Myocyte (in vitro differentiated cells): ENCODE measurements around the gene MPV17L. TPM values are rescaled to one million over a fixed set of nuclear protein-coding genes. Genes with fewer than 3 reads are reported as not detected.
A peak's percentile ranks its signal among the peaks of the same experiment; 100 is the strongest.
"Not testable (repeated sequence)": the region's sequence is repeated elsewhere in the genome, so short reads cannot be mapped to it uniquely, and the experiment has no call there.

Source experiments
- DNase-seq: peaks from one replicate; pipeline ENCODE4 v3.0.0-alpha.2; 2012; ENCODE audit warnings: low read depth
- polyA plus RNA-seq: library from polyadenylated mRNA; unstranded; fragments of >200 nt; gene quantifications from one replicate; pipeline ENCODE4 v1.2.1, GENCODE V29; 2012; ENCODE audit warnings: missing spikeins
- total RNA-seq: library from RNA; depleted of rRNA; stranded (reverse); fragments of >200 nt; gene quantifications from 2 replicates; pipeline ENCODE4 v1.2.3, GENCODE V29; 2014

The MPV17L gene
- not detected in 2 replicates for total RNA-seq
- not detected for polyA plus RNA-seq

- not testable (repeated sequence) for DNase-seq
Measured at GRCh38 chr16:15395631-15396508, at the start of gene MPV17L. TSS of gene MPV17L (plus strand) at chr16:15395754. CDS start at chr16:15395898, 144 bp downstream.

- DNase-seq, result not testable (repeated sequence)
Measured at GRCh38 chr16:15348721-15349120, 46.8 kb upstream of the MPV17L start.

DNA sequence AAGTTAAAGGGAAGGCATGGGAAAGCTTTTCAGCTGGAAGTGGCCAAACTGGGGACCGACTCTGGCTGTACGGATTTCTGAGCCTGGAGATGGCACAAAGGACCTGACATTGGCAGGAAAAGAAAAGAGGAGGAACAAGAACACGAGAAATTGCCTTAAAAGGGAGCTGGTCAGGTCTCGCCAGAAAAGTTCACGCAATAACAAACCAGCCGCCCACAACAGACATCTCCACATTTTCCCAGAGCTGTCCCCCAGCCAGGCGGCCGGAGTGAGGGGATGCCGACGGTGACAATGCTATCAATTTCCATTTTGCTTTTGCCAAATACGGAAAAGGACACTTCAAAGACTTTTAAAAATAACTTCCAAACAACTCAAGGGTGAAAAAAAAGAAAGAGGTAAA lies 44.3 kb upstream of the MPV17L start:
- DNase-seq, result not testable (repeated sequence)

DNA sequence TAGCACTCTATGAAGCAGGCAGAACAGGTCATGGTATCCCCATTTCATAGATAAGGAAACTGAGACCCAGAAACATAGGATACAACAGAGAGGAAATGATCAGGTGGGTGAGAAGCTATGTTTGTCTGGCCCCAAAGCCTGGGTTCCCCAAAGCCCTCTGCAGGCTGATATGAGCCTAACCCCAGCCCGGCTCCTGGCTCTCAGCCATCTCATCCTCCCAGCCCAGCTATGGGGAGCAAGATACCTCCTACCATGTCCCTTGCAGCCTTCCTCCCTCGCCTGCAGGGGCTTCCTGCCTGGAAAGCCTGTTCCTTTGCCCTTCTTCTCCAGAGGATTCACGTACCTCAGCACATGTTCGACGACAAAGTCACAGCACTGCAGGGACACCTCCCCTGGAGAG lies 43.8 kb upstream of the MPV17L start:
- DNase-seq, result not testable (repeated sequence)

- not testable (repeated sequence) for DNase-seq
Measured at GRCh38 chr16:15352852-15353251, 42.7 kb upstream of the MPV17L start.

- DNase-seq, result not testable (repeated sequence)
Measured at GRCh38 chr16:15354846-15355245, 40.7 kb upstream of the MPV17L start.

GRCh38 chr16:15357495-15357894 lies 38.1 kb upstream of the MPV17L start:
- not testable (repeated sequence) for DNase-seq

- not testable (repeated sequence) for DNase-seq
Measured at GRCh38 chr16:15378194-15378593, 17.4 kb upstream of the MPV17L start, which contains the start of gene NPIPA5. TSS of gene NPIPA5 (minus strand) at chr16:15378294. CDS start at chr16:15378294, 0 bp downstream.

DNA sequence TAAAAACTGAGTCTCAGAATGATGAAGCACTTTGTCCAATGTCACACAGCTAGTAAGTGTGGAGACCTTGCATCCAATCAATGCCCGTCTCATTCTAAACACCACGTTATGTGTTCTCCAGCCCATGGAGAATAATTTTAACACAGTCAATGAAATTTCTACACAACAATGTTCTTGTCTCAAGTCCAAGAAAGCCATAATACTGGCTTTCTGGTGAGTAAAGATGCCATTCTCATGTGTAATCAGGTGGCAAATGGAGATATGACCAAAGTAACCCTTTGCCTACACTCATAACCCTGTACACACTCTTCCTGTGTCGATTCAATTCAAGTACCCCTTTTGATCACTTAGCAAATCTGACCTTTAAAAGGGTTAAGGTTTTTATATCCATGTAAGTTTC lies 12.7 kb upstream of the MPV17L start:
- DNase-seq, result peak; percentile 4

GRCh38 chr16:15388060-15388459 lies 7.5 kb upstream of the MPV17L start:
- DNase-seq, result not testable (repeated sequence)

- DNase-seq, result not testable (repeated sequence)
Measured at GRCh38 chr16:15389916-15390315, 5.6 kb upstream of the MPV17L start.

DNA sequence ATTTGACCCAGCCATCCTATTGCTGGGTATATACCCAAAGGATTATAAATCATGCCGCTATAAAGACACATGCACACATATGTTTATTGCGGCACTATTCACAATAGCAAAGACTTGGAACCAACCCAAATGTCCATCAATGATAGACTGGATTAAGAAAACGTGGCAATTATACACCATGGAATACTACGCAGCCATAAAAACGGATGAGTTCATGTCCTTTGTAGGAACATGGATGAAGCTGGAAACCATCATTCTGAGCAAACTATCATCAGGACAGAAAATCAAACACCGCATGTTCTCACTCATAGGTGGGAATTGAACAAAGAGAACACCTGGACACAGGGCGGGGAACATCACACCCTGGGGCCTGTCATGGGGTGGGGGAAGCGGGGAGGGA lies 2.5 kb upstream of the MPV17L start:
- DNase-seq, result not testable (repeated sequence)

- not testable (repeated sequence) for DNase-seq
Measured at GRCh38 chr16:15396509-15396829, 915 bp downstream of the MPV17L start.

- no peak for DNase-seq
Measured at GRCh38 chr16:15396948-15397594, 1.5 kb downstream of the MPV17L start.

DNA sequence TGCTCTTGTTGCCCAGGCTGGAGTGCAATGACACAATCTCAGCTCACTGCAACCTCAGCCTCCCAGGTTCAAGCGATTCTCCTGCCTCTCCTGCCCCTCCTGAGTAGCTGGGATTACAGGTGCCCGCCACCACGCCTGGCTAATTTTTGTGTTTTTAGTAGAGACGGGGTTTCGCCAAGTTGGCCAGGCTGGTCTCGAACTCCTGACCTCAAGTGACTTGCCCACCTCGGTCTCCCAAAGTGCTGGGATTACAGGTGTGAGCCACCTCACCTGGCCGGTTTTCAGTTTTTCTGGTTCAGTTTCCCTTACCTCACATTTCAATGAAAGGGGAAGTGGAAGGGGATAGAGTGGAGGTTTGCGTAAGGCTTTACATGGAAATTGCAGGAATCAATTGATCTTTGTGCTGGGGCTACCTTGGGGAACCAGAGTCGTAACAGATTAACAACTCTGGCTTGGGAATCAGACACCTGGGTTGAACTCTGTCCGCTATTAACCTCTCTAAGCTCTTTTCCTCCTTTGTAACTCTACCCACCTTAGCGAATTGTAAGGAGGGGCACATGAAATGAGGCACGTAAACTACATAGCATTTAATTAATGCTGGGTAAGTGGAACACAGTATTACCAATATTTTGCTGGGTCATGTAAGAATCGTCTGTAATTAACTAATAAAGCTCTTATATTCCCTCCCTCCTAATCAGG lies 3.2 kb downstream of the MPV17L start:
- DNase-seq, result no peak

- no peak for DNase-seq
Measured at GRCh38 chr16:15399317-15399716, 3.8 kb downstream of the MPV17L start.

- not testable (repeated sequence) for DNase-seq
Measured at GRCh38 chr16:15400314-15400713, 4.8 kb downstream of the MPV17L start.

- no peak for DNase-seq
Measured at GRCh38 chr16:15401972-15402371, 6.4 kb downstream of the MPV17L start.

DNA sequence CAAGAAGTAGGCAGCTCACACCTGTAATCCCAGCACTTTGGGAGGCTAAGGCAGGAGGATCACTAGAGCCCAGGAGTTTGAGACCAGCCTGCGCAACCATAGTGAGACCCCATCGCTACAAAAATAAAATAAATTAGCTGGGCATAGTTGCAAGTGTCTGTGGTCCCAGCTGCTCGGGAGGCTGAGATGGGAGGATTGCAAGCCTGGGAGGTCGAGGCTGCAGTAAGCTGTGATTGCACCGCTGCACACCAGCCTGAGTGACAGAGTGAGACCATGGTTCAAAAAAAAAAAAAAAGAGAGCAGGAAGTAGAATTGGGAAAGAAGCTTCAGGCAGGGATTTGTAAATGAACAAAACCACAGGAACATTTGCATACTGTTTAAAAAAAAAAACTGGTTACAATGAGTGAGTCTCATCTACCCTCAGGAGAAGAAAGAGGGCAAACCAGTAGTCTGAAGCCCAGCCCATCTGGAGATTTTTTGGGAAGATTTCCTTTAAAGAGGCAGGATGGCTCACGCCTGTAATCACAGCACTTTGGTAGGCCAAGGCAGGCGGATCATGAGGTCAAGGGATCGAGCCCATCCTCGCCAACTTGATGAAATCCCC lies 7.9 kb downstream of the MPV17L start:
- no peak for DNase-seq

DNA sequence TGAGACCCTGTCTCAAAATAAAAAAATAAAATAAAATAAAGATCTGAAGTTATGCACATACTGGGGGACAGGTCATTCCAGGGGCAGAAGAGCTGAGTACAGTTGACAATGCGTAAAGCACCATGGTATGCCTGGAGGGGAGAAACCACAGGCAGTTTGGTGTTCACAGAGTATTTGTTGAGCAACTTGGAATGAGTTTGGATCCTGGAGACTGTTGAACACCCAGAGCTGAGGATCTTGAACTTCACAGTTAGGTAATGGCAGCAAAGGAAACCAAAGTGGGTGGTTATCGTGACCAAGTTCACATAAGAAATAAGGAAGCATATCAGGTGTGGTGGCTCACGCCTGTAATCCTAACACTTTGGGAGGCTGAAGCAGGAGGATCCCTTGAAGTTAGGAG lies 8.5 kb downstream of the MPV17L start:
- not testable (repeated sequence) for DNase-seq

DNA sequence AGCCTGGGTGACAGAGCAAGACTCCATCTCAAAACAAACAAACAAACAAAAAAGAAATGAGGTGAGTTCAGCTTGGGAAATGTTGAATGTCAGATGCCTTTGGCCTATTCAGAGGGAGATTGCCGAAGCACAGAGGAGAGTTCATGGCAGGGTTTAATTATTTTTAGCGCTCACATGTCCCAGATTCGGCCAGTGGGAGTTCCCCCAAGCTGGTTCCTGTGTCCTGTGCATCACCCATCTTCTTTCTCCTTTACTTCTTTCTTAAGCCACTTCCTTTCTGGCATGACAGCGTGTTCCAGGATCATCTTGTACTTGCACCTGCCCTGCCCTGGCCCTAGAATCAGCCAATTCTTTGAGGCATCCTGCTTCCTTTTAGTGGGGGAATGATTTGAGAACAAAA lies 9.2 kb downstream of the MPV17L start:
- DNase-seq, result no peak
